HEK293T (cell line): ENCODE measurements around the gene ZNF587B.
"Not testable (repeated sequence)": the region's sequence is repeated elsewhere in the genome, so short reads cannot be mapped to it uniquely, and the experiment has no call there.

Experiments
- CTCF ChIA-PET: fragments of 350-600 bp; formaldehyde crosslinking; extraction: SDS; loops from one replicate; lab custom pipeline; 2021; ENCODE audit warnings: antibody characterized with exemption, inconsistent platforms; lab: Yijun Ruan, JAX
- POLR2A ChIA-PET: fragments of 350-600 bp; formaldehyde crosslinking; extraction: SDS; loops from one replicate; lab custom pipeline; 2020; ENCODE audit warnings: antibody characterized with exemption, inconsistent platforms; lab: Yijun Ruan, JAX
- DNase-seq: peaks from one replicate; pipeline ENCODE4 v3.0.0; 2012; ENCODE audit warnings: mixed read lengths; ENCODE audit errors: extremely low spot score
- ARNT ChIP-seq: fragments of 450-650 bp; IDR thresholded peaks from 2 replicates; pipeline ENCODE4 v1.6.1; 2017; ENCODE audit warnings: mild to moderate bottlenecking
- BHLHE40 ChIP-seq: fragments of 450-650 bp; IDR thresholded peaks from 2 replicates; pipeline ENCODE4 v1.6.1; 2016; ENCODE audit warnings: mild to moderate bottlenecking, moderate library complexity, borderline replicate concordance
- CTBP1 ChIP-seq: fragments of 450-650 bp; IDR thresholded peaks from 2 replicates; pipeline ENCODE4 v1.6.1; 2016; ENCODE audit warnings: borderline replicate concordance
- ELF4 ChIP-seq: fragments of 450-650 bp; IDR thresholded peaks from 2 replicates; pipeline ENCODE4 v1.6.1; 2017; ENCODE audit warnings: antibody characterized with exemption
- FOXA1 ChIP-seq: fragments of 450-650 bp; IDR thresholded peaks from 2 replicates; pipeline ENCODE4 v1.6.1; 2016; ENCODE audit warnings: mild to moderate bottlenecking
- FOXK2 ChIP-seq: fragments of 450-650 bp; IDR thresholded peaks from 2 replicates; pipeline ENCODE4 v1.6.1; 2016; ENCODE audit warnings: mild to moderate bottlenecking
- FOXM1 ChIP-seq: fragments of 450-650 bp; IDR thresholded peaks from 2 replicates; pipeline ENCODE4 v1.6.1; 2017; ENCODE audit warnings: mild to moderate bottlenecking, borderline replicate concordance
- HDGF ChIP-seq: fragments of 450-650 bp; IDR thresholded peaks from 2 replicates; pipeline ENCODE4 v1.6.1; 2017; ENCODE audit warnings: antibody characterized with exemption, borderline replicate concordance
- L3MBTL2 ChIP-seq: fragments of 450-650 bp; conservative IDR thresholded peaks from 2 replicates; pipeline ENCODE4 v1.6.1; 2016; ENCODE audit warnings: mild to moderate bottlenecking
- LEF1 ChIP-seq: fragments of 450-650 bp; IDR thresholded peaks from 2 replicates; pipeline ENCODE4 v1.6.1; 2017; ENCODE audit warnings: mild to moderate bottlenecking, borderline replicate concordance
- NFRKB ChIP-seq: fragments of 450-650 bp; IDR thresholded peaks from 2 replicates; pipeline ENCODE4 v1.6.1; 2016; ENCODE audit warnings: mild to moderate bottlenecking, moderate library complexity
- PKNOX1 ChIP-seq: fragments of 450-650 bp; IDR thresholded peaks from 2 replicates; pipeline ENCODE4 v1.6.1; 2016
- SP1 ChIP-seq: fragments of 450-650 bp; IDR thresholded peaks from 2 replicates; pipeline ENCODE4 v1.6.1; 2017
- SUZ12 ChIP-seq: fragments of 450-650 bp; IDR thresholded peaks from 2 replicates; pipeline ENCODE4 v1.6.1; 2016; ENCODE audit warnings: mild to moderate bottlenecking
- TARDBP ChIP-seq: fragments of 450-650 bp; IDR thresholded peaks from 2 replicates; pipeline ENCODE4 v1.6.1; 2016
- ZNF384 ChIP-seq: fragments of 450-650 bp; IDR thresholded peaks from 2 replicates; pipeline ENCODE4 v1.6.1; 2016

The ZNF587B gene

GRCh38 chr19:57888560-57889231 is 58.6 kb downstream of the ZNF587B start, which contains the start of gene ZNF814:
TSS of gene ZNF814 (minus strand) at chr19:57889037. CDS start at chr19:57888802, 235 bp downstream.
- ChIA-PET CTCF (no interaction called here), POLR2A (no interaction called here)
- no peak for TF ChIP-seq HDGF
- no peak for TF ChIP-seq LEF1
- no peak for TF ChIP-seq ELF4
- TF ChIP-seq CTBP1: no peak
- TF ChIP-seq FOXM1: no peak
- TF ChIP-seq ZNF384: no peak
- no peak for TF ChIP-seq SP1
- TF ChIP-seq L3MBTL2: no peak
- no peak for TF ChIP-seq ARNT
- TF ChIP-seq NFRKB: no peak
- TF ChIP-seq FOXA1: no peak
- TF ChIP-seq BHLHE40: no peak
- TF ChIP-seq TARDBP: no peak
- TF ChIP-seq SUZ12: no peak
- TF ChIP-seq PKNOX1: no peak
- TF ChIP-seq FOXK2: no peak
- DNase-seq: no peak

GRCh38 chr19:57890706-57891105 is 60.6 kb downstream of the ZNF587B start:
- POLR2A ChIA-PET, CTCF ChIA-PET, DNase-seq: not testable (repeated sequence)
